ENCODE results near the gene MYO1G. TPM values are rescaled to one million over a fixed set of nuclear protein-coding genes. Genes with fewer than 3 reads are reported as not detected.

MYO1G gene
- 100 to 1,000 TPM; 155 to 157 TPM for total RNA-seq
- 153 TPM for polyA plus RNA-seq (2013, experiment 1 of 2)
- polyA plus RNA-seq (2013, experiment 2 of 2), result 177 TPM
- total RNA-seq, result 34.3 to 644 (median 188) reads per million in 172 experiments

DNA sequence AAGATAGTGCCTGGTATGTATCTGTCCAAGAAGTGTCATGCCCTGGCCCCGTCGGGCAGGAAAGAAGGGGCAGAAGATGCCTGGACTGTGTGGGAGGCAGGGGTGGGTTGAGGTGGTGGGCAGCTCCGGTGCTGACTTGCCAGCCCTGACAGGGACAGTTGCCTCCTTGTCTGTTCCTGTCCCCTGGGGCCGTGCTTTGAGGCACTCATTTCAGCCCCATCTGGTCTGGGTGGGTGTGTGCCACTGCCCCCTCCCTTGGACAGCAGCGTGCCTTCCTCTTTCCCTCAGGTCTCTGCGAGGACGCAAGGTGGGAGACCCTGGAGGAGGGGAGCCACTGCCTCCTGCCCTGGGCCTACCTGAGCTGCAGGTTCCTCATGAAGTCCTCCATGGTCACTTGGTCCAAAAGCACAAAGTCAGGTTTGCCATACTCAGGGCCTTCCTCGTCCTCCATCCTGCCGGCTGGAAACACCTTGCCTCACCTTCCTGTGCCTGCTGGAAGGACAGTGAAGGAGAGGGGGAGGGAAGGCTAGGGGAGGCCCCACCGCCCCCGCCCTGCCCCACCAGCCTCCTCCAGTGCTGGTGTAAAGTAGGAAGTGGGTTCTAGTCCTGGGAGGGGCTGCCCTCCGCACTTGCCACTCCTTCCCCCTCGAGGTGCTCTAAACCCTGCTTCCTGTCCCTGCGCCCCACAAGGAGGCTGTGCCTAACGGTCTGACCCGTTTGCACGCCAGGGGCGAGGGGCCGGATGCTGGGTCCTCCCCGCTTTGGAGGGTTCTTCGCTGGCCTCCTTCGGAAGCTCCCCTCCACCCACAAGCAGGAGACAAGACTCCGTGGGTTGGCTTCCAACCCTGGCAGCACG lies at the start of gene MYO1G:
Gene MYO1G, minus strand, starts transcription at position 505 of the 856 bp plus-strand sequence. Its CDS starts 54 bp downstream, at position 451.
- Histone ChIP-seq H3K27me3 (ENCODE audit: control insufficient read depth in 1 of 2, insufficient read depth in 2 of 2, low read length in 2 of 2) (no peaks in the 10 kb centered on the region), H3K4me1 (ENCODE audit: insufficient read depth, low read length) (peaks cover 90% of the 10 kb centered on the region), H3K9me3 (ENCODE audit: control insufficient read depth in 1 of 2, insufficient read depth in 1 of 2, low read length in 2 of 2) (no peaks in the 10 kb centered on the region), H3K4me3 (ENCODE audit: low read length) (peak within 1 kb of the TSS; percentile 73), H3K36me3 (ENCODE audit: insufficient read depth, low read length) (peaks cover 47% of the 10 kb centered on the region), H3K27ac (ENCODE audit: low read depth in 1 of 2, low read length in 2 of 2) (peak within 1 kb of the TSS; percentile 90 to 92)
- TF ChIP-seq, protein P1, sequence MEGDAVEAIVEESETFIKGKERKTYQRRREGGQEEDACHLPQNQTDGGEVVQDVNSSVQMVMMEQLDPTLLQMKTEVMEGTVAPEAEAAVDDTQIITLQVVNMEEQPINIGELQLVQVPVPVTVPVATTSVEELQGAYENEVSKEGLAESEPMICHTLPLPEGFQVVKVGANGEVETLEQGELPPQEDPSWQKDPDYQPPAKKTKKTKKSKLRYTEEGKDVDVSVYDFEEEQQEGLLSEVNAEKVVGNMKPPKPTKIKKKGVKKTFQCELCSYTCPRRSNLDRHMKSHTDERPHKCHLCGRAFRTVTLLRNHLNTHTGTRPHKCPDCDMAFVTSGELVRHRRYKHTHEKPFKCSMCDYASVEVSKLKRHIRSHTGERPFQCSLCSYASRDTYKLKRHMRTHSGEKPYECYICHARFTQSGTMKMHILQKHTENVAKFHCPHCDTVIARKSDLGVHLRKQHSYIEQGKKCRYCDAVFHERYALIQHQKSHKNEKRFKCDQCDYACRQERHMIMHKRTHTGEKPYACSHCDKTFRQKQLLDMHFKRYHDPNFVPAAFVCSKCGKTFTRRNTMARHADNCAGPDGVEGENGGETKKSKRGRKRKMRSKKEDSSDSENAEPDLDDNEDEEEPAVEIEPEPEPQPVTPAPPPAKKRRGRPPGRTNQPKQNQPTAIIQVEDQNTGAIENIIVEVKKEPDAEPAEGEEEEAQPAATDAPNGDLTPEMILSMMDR (IDR thresholded peaks at IDR 0.05), result no peak
- no peaks in the 10 kb centered on the region for H3K9me3 Mint-ChIP-seq
- CTCF ChIA-PET, result interaction anchor here (1.0 to 1.7 kb wide), 4 partner anchors 21 to 70 kb away, joined by 3 to 7 read pairs (median 4); partner anchors contain the start of gene CCM2
- H3K4me3 Mint-ChIP-seq, result peak within 1 kb of the TSS; percentile 93
- intact Hi-C loops (cut with DNase I, micrococcal nuclease), result loop anchor here in 1 of 2 experiments (1.0 kb wide), 2 partner anchors 23 to 49 kb away; no protein-coding TSS in a partner anchor
- peaks cover 67% of the 10 kb centered on the region for H3K36me3 Mint-ChIP-seq (ENCODE audit: low read depth)
- ATAC-seq (ENCODE audit: poor library complexity) (peak; percentile 79), DNase-seq (peak; percentile 60 to 98 (median 82))
- peak within 1 kb of the TSS; percentile 95 for H3K27ac Mint-ChIP-seq
- POLR2A ChIA-PET, result interaction anchor here (0.6 to 16.1 kb wide), 16 partner anchors 14 to 397 kb away, joined by 3 to 321 read pairs (median 4); partner anchors contain the start of genes CCM2, H2AZ2, OGDH and PURB
- no peaks in the 10 kb centered on the region for H3K27me3 Mint-ChIP-seq
- H3K4me1 Mint-ChIP-seq (ENCODE audit: low read depth), result peaks cover 85% of the 10 kb centered on the region

DNA sequence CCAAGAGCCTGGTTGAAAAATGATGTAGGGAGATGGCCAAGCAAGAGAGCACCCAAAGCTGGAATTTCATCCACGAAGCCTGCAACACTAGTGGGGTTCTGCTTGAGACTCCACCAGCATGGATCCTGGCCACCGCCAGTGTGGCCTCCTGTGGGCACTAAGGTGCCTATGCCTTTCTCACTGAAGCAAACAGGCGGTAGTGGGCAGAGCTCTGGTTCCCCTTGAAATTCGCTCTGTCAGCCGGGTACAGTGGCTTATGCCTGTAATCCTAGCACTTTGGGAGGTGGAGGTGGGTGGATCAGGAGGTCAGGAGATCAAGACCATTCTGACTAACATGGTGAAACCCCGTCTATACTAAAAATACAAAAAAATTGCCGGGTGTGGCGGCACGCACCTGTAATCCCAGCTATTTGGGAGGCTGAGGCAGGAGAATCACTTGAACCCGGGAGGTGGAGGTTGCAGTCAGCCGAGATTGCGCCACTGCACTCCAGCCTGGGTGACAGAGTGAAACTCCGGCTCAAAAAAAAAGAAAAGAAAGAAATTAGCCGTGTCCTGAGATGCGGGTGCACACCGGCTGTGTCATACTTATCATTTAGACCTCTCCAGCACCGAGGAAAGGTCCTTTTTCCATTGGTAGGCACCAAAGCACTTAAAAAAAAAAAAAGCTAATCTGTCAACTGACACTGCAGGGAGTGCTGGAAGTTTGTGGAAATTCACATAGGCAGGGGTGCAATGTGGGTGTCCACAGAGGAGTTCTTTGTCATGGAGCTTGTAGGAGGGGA lies 49.5 kb upstream of the MYO1G start:
- H3K36me3 Mint-ChIP-seq (ENCODE audit: low read depth), result peaks cover 72% of the 10 kb centered on the region
- Histone ChIP-seq H3K4me1 (ENCODE audit: insufficient read depth, low read length) (peaks cover 68% of the 10 kb centered on the region), H3K9me3 (ENCODE audit: control insufficient read depth in 1 of 2, insufficient read depth in 1 of 2, low read length in 2 of 2) (no peaks in the 10 kb centered on the region), H3K4me3 (ENCODE audit: low read length) (peak overlapping the region; percentile 96), H3K27ac (ENCODE audit: low read depth in 1 of 2, low read length in 2 of 2) (peak overlapping the region; percentile 82 to 83), H3K36me3 (ENCODE audit: insufficient read depth, low read length) (peaks cover 9% of the 10 kb centered on the region), H3K27me3 (ENCODE audit: control insufficient read depth in 1 of 2, insufficient read depth in 2 of 2, low read length in 2 of 2) (no peaks in the 10 kb centered on the region)
- H3K27ac Mint-ChIP-seq, result peak overlapping the region; percentile 95
- peak overlapping the region; percentile 94 for H3K4me3 Mint-ChIP-seq
- no peaks in the 10 kb centered on the region for H3K9me3 Mint-ChIP-seq
- H3K4me1 Mint-ChIP-seq (ENCODE audit: low read depth), result peaks cover 78% of the 10 kb centered on the region
- CTCF ChIA-PET, result interaction anchor here (1.0 to 2.7 kb wide), 7 partner anchors 14 to 108 kb away, joined by 3 to 13 read pairs (median 8); no protein-coding TSS in a partner anchor
- intact Hi-C loops (cut with DNase I, micrococcal nuclease), result loop anchor here in 1 of 2 experiments (2.0 to 5.0 kb wide), 3 partner anchors 41 to 84 kb away; partner anchors contain the start of gene TBRG4
- ATAC-seq (ENCODE audit: poor library complexity) (peak; percentile 15), DNase-seq (peak in 2 of 14 experiments; percentile 30 to 47)
- POLR2A ChIA-PET, result interaction anchor here (0.6 to 13.4 kb wide), 24 partner anchors 8 to 947 kb away, joined by 3 to 367 read pairs (median 6); partner anchors contain the start of genes CCM2, MYO1G, OGDH and PURB
- TF ChIP-seq, protein P1 (IDR thresholded peaks at IDR 0.05), result no peak
- no peaks in the 10 kb centered on the region for H3K27me3 Mint-ChIP-seq
